Caco-2 (cell line): Measurements from ENCODE around the gene ABCA1. TPM values are rescaled to one million over a fixed set of nuclear protein-coding genes. Genes with fewer than 3 reads are reported as not detected.

ENCODE experiments used
- BruUV-seq: library from RNA; stranded (reverse); fragments of 400-500 nt; replicated peaks from 2 replicates; lab custom pipeline; 2021; lab: Mats Ljungman, UMichigan
- CTCF ChIA-PET: fragments of 300-600 bp; sonication (Branson Sonifier 250); formaldehyde crosslinking; loops from one replicate; lab custom pipeline; 2022; ENCODE audit warnings: antibody characterized with exemption; lab: Charles Lee
- POLR2A ChIA-PET: fragments of 300-600 bp; sonication (Branson Sonifier 250); formaldehyde crosslinking; loops from one replicate; lab custom pipeline; 2022; ENCODE audit warnings: antibody characterized with exemption; lab: Charles Lee
- DNase-seq, 2 experiments: peaks; one replicate each; pipeline versions ENCODE4 v3.0.0 to v3.0.0-alpha.2; 2020 to 2022
- H3K27me3 ChIP-seq: replicated peaks from 2 replicates; pipeline ENCODE4 v1.6.0; 2011; ENCODE audit warnings: low read length; ENCODE audit not compliant: control insufficient read depth, insufficient read depth
- H3K36me3 ChIP-seq: 2 replicates; pipeline ENCODE4 v1.5.1; 2011; ENCODE audit warnings: low read length; ENCODE audit not compliant: control insufficient read depth, insufficient read depth
- H3K4me1 ChIP-seq: fragments of 250-450 bp; sonication (Bioruptor Pico); 2 replicates; pipeline ENCODE4 v1.5.1; 2020; ENCODE audit warnings: mild to moderate bottlenecking
- H3K4me3 ChIP-seq: 2 replicates; pipeline ENCODE4 v1.5.1; 2011; ENCODE audit warnings: low read depth, mild to moderate bottlenecking, control low read depth, low read length
- H3K9me3 ChIP-seq: fragments of 250-450 bp; sonication (Bioruptor Pico); 2 replicates; pipeline ENCODE4 v1.5.1; 2020; ENCODE audit warnings: mild to moderate bottlenecking, moderate library complexity
- H3K27ac Mint-ChIP-seq: one replicate; pipeline ENCODE4 v1.8.0; 2022; ENCODE audit warnings: mixed read lengths; ENCODE audit not compliant: unreplicated experiment
- H3K27me3 Mint-ChIP-seq: one replicate; pipeline ENCODE4 v1.8.0; 2022; ENCODE audit warnings: mixed read lengths; ENCODE audit not compliant: insufficient read depth, unreplicated experiment
- H3K36me3 Mint-ChIP-seq: one replicate; pipeline ENCODE4 v1.8.0; 2022; ENCODE audit warnings: mild to moderate bottlenecking, mixed read lengths; ENCODE audit not compliant: insufficient read depth, unreplicated experiment
- H3K4me1 Mint-ChIP-seq: one replicate; pipeline ENCODE4 v1.8.0; 2022; ENCODE audit warnings: low read depth, mixed read lengths; ENCODE audit not compliant: unreplicated experiment
- H3K4me3 Mint-ChIP-seq: one replicate; pipeline ENCODE4 v1.8.0; 2022; ENCODE audit warnings: mild to moderate bottlenecking, moderate library complexity, mixed read lengths; ENCODE audit not compliant: unreplicated experiment
- H3K9me3 Mint-ChIP-seq: one replicate; pipeline ENCODE4 v1.8.0; 2022; ENCODE audit warnings: mixed read lengths; ENCODE audit not compliant: unreplicated experiment
- CTCF ChIP-seq, 2 experiments: fragments of 200-600 bp in 1 of 2; IDR thresholded peaks; 1 replicate in 1 of 2; 2 replicates in 1 of 2; pipeline versions ENCODE4 v1.5.1 to v1.8.0; 2011 to 2022; ENCODE audit warnings: antibody characterized with exemption in 1 of 2, control low read depth in 1 of 2, inconsistent platforms in 1 of 2, low read depth in 1 of 2, low read length in 1 of 2, mild to moderate bottlenecking in 1 of 2, moderate library complexity in 1 of 2; ENCODE audit not compliant: insufficient read depth in 1 of 2, severe bottlenecking in 1 of 2, unreplicated experiment in 1 of 2
- intact Hi-C: fragments of 100-400 bp; cut with micrococcal nuclease; formaldehyde crosslinking; loops from one replicate; pipeline ENCODE4 v1.10.0; 2022; ENCODE audit not compliant: unreplicated experiment
- total RNA-seq: library from RNA; stranded (reverse); gene quantifications from 2 replicates; pipeline ENCODE4 v1.2.3, GENCODE V29; 2022

The ABCA1 gene
- total RNA-seq, 1 experiment from 2014 or later, result 14.0 TPM

- H3K9me3 Mint-ChIP-seq, result no peaks in the 10 kb centered on the region
- POLR2A ChIA-PET, result no interaction called here
- DNase-seq, result no peak
- intact Hi-C loops, result no loop called here
- no peaks in the 10 kb centered on the region for H3K27me3 ChIP-seq
- no peaks in the 10 kb centered on the region for H3K27me3 Mint-ChIP-seq
- H3K36me3 ChIP-seq, result peaks cover 6% of the 10 kb centered on the region
- CTCF ChIA-PET, result no interaction called here
- peaks cover 6% of the 10 kb centered on the region for H3K36me3 Mint-ChIP-seq
- no peak overlapping the region for H3K4me3 Mint-ChIP-seq
- TF ChIP-seq CTCF (IDR thresholded peaks at IDR 0.05; ENCODE audit: insufficient read depth in 1 of 2, low read depth in 1 of 2, low read length in 1 of 2, severe bottlenecking in 1 of 2, unreplicated experiment in 1 of 2), result no peak
- H3K4me1 ChIP-seq, result no peaks in the 10 kb centered on the region
- no TSS peak for BruUV-seq
- H3K9me3 ChIP-seq, result no peaks in the 10 kb centered on the region
- no peak overlapping the region for H3K4me3 ChIP-seq
- peaks cover 8% of the 10 kb centered on the region for H3K4me1 Mint-ChIP-seq
- H3K27ac Mint-ChIP-seq, result no peak overlapping the region
Observed at GRCh38 chr9:104836235-104836634, 91.7 kb downstream of the ABCA1 start.

- no peak for DNase-seq
- CTCF ChIA-PET, result no interaction called here
- Histone ChIP-seq H3K36me3 (peaks cover 6% of the 10 kb centered on the region), H3K27me3 (no peaks in the 10 kb centered on the region), H3K4me3 (no peak overlapping the region), H3K4me1 (no peaks in the 10 kb centered on the region), H3K9me3 (no peaks in the 10 kb centered on the region)
- Mint-ChIP-seq H3K9me3 (no peaks in the 10 kb centered on the region), H3K27me3 (no peaks in the 10 kb centered on the region), H3K4me1 (peaks cover 8% of the 10 kb centered on the region), H3K36me3 (peaks cover 15% of the 10 kb centered on the region), H3K4me3 (no peak overlapping the region), H3K27ac (no peak overlapping the region)
- no peak for TF ChIP-seq CTCF (IDR thresholded peaks at IDR 0.05; ENCODE audit: insufficient read depth in 1 of 2, low read depth in 1 of 2, low read length in 1 of 2, severe bottlenecking in 1 of 2, unreplicated experiment in 1 of 2)
- POLR2A ChIA-PET, result no interaction called here
- intact Hi-C loops, result no loop called here
- BruUV-seq, result no TSS peak
Observed at GRCh38 chr9:104835161-104835560, 92.8 kb downstream of the ABCA1 start.

DNA sequence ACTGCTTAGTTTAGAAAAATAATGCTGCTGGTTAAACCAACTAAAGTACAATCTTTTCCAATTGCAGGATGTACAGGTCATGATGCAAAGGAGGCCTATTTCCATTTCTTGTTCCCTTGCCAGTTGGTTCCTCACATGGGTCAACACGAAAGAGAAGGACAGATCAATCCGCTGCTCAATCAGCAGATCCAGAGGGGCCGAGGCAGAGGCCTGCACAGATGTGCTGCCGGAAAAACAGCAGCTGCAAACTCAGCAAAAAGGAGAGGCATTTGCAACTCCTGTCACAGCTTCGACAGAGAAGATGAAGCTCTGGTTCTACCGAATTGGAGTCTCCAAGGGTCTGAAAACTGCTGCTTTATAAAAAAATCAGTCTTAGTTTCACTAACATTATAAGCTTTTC lies 94.3 kb downstream of the ABCA1 start:
- peaks cover 8% of the 10 kb centered on the region for H3K4me1 Mint-ChIP-seq
- BruUV-seq, result no TSS peak
- H3K9me3 Mint-ChIP-seq, result no peaks in the 10 kb centered on the region
- no peak overlapping the region for H3K27ac Mint-ChIP-seq
- Histone ChIP-seq H3K9me3 (no peaks in the 10 kb centered on the region), H3K36me3 (peaks cover 1% of the 10 kb centered on the region), H3K4me1 (no peaks in the 10 kb centered on the region), H3K4me3 (no peak overlapping the region), H3K27me3 (no peaks in the 10 kb centered on the region)
- no peak for TF ChIP-seq CTCF (IDR thresholded peaks at IDR 0.05; ENCODE audit: insufficient read depth in 1 of 2, low read depth in 1 of 2, low read length in 1 of 2, severe bottlenecking in 1 of 2, unreplicated experiment in 1 of 2)
- intact Hi-C loops, result no loop called here
- CTCF ChIA-PET, result no interaction called here
- POLR2A ChIA-PET, result no interaction called here
- no peak overlapping the region for H3K4me3 Mint-ChIP-seq
- no peaks in the 10 kb centered on the region for H3K27me3 Mint-ChIP-seq
- H3K36me3 Mint-ChIP-seq, result peaks cover 19% of the 10 kb centered on the region
- DNase-seq, result no peak
